H1 (cell line): ENCODE measurements around the gene ADGRG1.

Source experiments
- ATF2 ChIP-seq: IDR thresholded peaks from 2 replicates; pipeline ENCODE4 v1.6.1; 2012; ENCODE audit warnings: low read length, inconsistent platforms
- ATF3 ChIP-seq: IDR thresholded peaks from 2 replicates; pipeline ENCODE4 v1.6.1; 2011; ENCODE audit warnings: low read depth, mild to moderate bottlenecking, low read length; ENCODE audit not compliant: insufficient read depth
- CEBPB ChIP-seq: IDR thresholded peaks from 2 replicates; pipeline ENCODE4 v1.6.1; 2012; ENCODE audit warnings: low read depth, low read length
- CHD2 ChIP-seq: IDR thresholded peaks from 2 replicates; pipeline ENCODE4 v1.6.1; 2012; ENCODE audit warnings: low read length, improper control_type of control experiment
- CTCF ChIP-seq, 3 experiments: IDR thresholded peaks; 1 replicate in 2 of 3; 2 replicates in 1 of 3; pipeline versions ENCODE4 v1.5.1 to v1.6.1; 2011; ENCODE audit warnings: low read length in 3 of 3, mild to moderate bottlenecking in 3 of 3, inconsistent platforms in 2 of 3, low read depth in 1 of 3, moderate library complexity in 1 of 3; ENCODE audit not compliant: insufficient read depth in 1 of 3; ENCODE audit errors: control extremely low read depth in 1 of 3
- EP300 ChIP-seq, 2 experiments: IDR thresholded peaks; 1 replicate in 1 of 2; 2 replicates in 1 of 2; pipeline ENCODE4 v1.6.1; 2011 to 2012; ENCODE audit warnings: low read depth in 2 of 2, low read length in 2 of 2, mild to moderate bottlenecking in 2 of 2, borderline replicate concordance in 1 of 2, inconsistent platforms in 1 of 2, moderate library complexity in 1 of 2
- FOSL1 ChIP-seq: IDR thresholded peaks from 2 replicates; pipeline ENCODE4 v1.6.1; 2011; ENCODE audit warnings: mild to moderate bottlenecking, low read depth, low read length, moderate library complexity; ENCODE audit not compliant: insufficient read depth
- JUN ChIP-seq: IDR thresholded peaks from 2 replicates; pipeline ENCODE4 v1.6.1; 2011; ENCODE audit warnings: low read depth, mild to moderate bottlenecking, improper control_type of control experiment, low read length
- POLR2A ChIP-seq, 2 experiments: IDR thresholded peaks; 1 replicate in 1 of 2; 2 replicates in 1 of 2; pipeline ENCODE4 v1.6.1; 2011; ENCODE audit warnings: low read depth in 2 of 2, low read length in 2 of 2, mild to moderate bottlenecking in 2 of 2; ENCODE audit errors: control extremely low read depth in 1 of 2
- POLR2AphosphoS5 ChIP-seq: IDR thresholded peaks from 2 replicates; pipeline ENCODE4 v1.6.1; 2011; ENCODE audit warnings: low read depth, low read length
- POU5F1 ChIP-seq: IDR thresholded peaks from 2 replicates; pipeline ENCODE4 v1.6.1; 2011; ENCODE audit warnings: low read depth, mild to moderate bottlenecking, low read length, moderate library complexity
- USF2 ChIP-seq: IDR thresholded peaks from 2 replicates; pipeline ENCODE4 v1.6.1; 2011; ENCODE audit warnings: low read length, improper control_type of control experiment

GRCh38 chr16:57689762-57690558 is 61.5 kb downstream of the ADGRG1 start:
- TF ChIP-seq USF2 (no peak), CTCF (IDR thresholded peaks at IDR 0.05; ENCODE audit: control extremely low read depth in 1 of 3, insufficient read depth in 1 of 3, low read depth in 1 of 3, low read length in 3 of 3) (no peak), POU5F1 (no peak), CEBPB (no peak), POLR2AphosphoS5 (no peak), FOSL1 (no peak), EP300 (IDR thresholded peaks at IDR 0.05; ENCODE audit: borderline replicate concordance in 1 of 2, low read depth in 2 of 2, low read length in 2 of 2) (no peak), JUN (no peak), ATF3 (no peak), POLR2A (IDR thresholded peaks at IDR 0.05; ENCODE audit: control extremely low read depth in 1 of 2, low read depth in 2 of 2, low read length in 2 of 2) (no peak), CHD2 (no peak), ATF2 (no peak)
